Measurements from ENCODE around the gene TMEM135. TPM values are rescaled to one million over a fixed set of nuclear protein-coding genes. Genes with fewer than 3 reads are reported as not detected.
A peak's percentile ranks its signal among the peaks of the same experiment; 100 is the strongest.

The TMEM135 gene
- total RNA-seq, 1 experiment from 2014 or later: 12.6 TPM

DNA sequence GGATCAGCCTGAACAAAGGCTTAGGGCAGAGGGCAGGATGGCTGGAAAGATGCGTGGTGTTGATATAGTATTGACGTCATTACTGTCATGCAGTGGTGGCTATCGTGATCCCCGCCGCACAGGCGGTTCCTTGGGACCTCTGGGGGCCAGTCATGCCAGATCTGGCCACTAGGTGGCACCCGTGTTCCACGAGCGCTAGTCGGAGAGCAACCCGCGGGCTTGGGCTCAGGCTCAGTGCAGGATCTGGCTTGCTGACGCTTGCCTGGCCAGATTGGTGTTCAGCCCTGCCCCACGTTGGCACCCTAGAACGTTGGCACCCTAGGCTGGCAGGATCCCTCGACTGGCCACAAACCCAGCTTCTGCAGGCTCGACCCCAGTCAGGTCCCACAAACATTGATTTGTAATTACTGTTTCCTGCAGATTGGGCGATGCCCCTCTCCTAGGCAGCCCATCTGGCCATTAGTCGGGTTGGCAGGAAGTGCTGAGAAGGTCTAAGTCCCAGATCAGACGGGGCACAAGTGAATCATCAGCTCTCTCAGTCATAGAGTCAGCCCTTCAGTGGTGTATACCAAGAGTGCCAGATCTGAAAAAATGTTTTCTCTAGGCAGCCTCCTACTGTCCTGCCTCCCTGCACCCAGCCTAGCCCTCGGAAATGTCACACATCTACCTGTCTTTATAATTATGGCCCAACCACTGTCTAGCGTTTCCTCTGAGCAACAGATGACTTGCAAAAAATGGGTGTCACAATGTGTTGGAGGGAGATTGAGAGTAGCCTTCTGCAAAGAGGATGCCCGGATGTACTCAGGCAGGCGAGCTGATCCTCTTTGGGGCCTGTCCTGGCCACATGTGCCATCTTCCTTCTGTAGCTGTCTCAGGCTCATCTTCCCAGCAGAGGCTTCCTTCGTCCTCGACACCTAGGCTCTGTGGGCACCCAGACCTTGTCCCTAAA, 315.3 kb downstream of the TMEM135 start:
- TF ChIP-seq, protein P1, sequence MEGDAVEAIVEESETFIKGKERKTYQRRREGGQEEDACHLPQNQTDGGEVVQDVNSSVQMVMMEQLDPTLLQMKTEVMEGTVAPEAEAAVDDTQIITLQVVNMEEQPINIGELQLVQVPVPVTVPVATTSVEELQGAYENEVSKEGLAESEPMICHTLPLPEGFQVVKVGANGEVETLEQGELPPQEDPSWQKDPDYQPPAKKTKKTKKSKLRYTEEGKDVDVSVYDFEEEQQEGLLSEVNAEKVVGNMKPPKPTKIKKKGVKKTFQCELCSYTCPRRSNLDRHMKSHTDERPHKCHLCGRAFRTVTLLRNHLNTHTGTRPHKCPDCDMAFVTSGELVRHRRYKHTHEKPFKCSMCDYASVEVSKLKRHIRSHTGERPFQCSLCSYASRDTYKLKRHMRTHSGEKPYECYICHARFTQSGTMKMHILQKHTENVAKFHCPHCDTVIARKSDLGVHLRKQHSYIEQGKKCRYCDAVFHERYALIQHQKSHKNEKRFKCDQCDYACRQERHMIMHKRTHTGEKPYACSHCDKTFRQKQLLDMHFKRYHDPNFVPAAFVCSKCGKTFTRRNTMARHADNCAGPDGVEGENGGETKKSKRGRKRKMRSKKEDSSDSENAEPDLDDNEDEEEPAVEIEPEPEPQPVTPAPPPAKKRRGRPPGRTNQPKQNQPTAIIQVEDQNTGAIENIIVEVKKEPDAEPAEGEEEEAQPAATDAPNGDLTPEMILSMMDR (IDR thresholded peaks at IDR 0.05; ENCODE audit: unreplicated experiment): peak; percentile 95
- DNase-seq: peak; percentile 85
- Mint-ChIP-seq H3K4me1 (ENCODE audit: low read depth, unreplicated experiment) (no peaks in the 10 kb centered on the region), H3K27me3 (ENCODE audit: unreplicated experiment) (no peaks in the 10 kb centered on the region), H3K9me3 (ENCODE audit: low read depth, unreplicated experiment) (no peaks in the 10 kb centered on the region), H3K27ac (ENCODE audit: unreplicated experiment) (no peak overlapping the region), H3K4me3 (ENCODE audit: low read depth, unreplicated experiment) (no peak overlapping the region), H3K36me3 (ENCODE audit: insufficient read depth, unreplicated experiment) (no peaks in the 10 kb centered on the region)
- CTCF ChIA-PET: interaction anchor here (0.5 kb wide), 1 partner anchor 111 kb away, joined by 3 read pairs; no protein-coding TSS in a partner anchor
- no TSS peak for BruUV-seq (replicated peaks)
- intact Hi-C loops (cut with micrococcal nuclease; ENCODE audit: unreplicated experiment): loop anchor here (1.0 to 10.0 kb wide), 2 partner anchors 68 to 1202 kb away; no protein-coding TSS in a partner anchor

DNA sequence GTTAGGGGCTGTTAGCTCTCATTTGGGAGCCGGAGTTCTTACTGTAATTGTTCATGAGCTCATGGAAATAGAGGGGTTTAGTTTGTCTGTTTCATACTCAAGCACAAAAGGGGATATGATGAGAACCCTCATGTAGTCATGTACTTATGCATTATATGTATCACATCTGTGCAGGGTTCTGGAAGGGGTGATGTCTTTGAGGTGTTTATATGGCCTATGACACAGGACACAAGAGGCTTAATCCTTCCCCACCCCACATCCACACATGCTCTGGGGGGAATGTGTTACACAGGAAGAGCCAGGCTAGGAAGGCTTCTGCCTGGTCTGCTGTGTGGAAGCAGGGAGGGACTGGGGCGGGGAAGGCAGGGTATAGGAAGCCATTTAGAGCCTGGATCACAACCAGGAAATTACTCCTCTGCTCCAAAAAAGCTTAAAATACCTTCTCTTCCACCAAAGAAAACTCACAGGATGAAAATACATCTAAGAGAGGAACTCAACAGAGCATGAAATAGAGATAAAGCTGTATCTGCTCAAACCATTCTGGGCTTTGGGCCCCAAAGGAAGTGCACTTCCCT, 316.1 kb downstream of the TMEM135 start:
- Mint-ChIP-seq H3K27me3 (ENCODE audit: unreplicated experiment) (no peaks in the 10 kb centered on the region), H3K4me3 (ENCODE audit: low read depth, unreplicated experiment) (no peak overlapping the region), H3K27ac (ENCODE audit: unreplicated experiment) (no peak overlapping the region), H3K4me1 (ENCODE audit: low read depth, unreplicated experiment) (no peaks in the 10 kb centered on the region), H3K9me3 (ENCODE audit: low read depth, unreplicated experiment) (no peaks in the 10 kb centered on the region), H3K36me3 (ENCODE audit: insufficient read depth, unreplicated experiment) (no peaks in the 10 kb centered on the region)
- TF ChIP-seq, protein P1 (IDR thresholded peaks at IDR 0.05; ENCODE audit: unreplicated experiment): no peak
- intact Hi-C loops (cut with micrococcal nuclease; ENCODE audit: unreplicated experiment): loop anchor here (1.0 to 10.0 kb wide), 2 partner anchors 67 to 1201 kb away; no protein-coding TSS in a partner anchor
- no TSS peak for BruUV-seq (replicated peaks)
- CTCF ChIA-PET: interaction anchor here (0.5 kb wide), 1 partner anchor 110 kb away, joined by 3 read pairs; no protein-coding TSS in a partner anchor
- DNase-seq: no peak

DNA sequence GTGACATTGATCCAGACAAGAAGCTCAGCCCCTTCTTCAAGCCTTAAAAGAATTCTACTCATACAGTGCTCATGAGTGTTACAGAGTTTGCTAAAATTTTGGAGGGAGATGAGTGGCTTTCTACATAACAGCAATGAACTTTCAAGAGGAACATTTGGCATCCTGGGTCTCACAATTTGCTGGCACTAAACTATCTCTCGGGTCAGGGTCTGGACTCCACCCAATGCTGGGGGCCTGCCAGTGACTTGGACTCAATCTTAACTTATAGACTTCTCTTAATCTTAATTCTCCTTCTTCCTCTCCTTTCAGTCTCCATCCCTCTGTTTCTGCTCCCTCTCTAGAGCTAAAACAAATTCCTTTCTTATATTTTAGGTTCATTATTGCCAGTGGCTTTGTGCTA, 317.9 kb downstream of the TMEM135 start:
- no peak overlapping the region for H3K4me3 Mint-ChIP-seq (ENCODE audit: low read depth, unreplicated experiment)
- H3K27me3 Mint-ChIP-seq (ENCODE audit: unreplicated experiment): no peaks in the 10 kb centered on the region
- intact Hi-C loops (cut with micrococcal nuclease; ENCODE audit: unreplicated experiment): loop anchor here (10.0 kb wide), 1 partner anchor 1199 kb away; no protein-coding TSS in a partner anchor

DNA sequence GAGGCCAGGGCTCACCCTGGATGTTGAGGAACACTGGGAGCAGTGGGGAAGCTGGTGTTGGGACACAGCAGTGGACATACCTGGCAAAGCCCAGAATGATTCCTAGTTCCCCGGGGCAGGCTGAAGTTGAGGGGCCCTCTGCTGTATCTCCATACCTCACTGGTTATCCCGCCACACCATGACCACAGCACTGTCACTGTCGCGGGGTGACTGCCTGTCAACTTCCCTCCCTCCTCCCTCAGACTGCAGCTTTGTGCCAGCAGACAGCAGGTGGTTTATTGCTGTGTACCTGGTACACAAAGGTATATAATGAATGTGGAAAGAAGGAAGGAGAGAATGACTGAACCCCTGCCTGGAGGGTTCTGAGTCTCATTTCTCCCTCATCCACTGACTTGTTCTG, 318.7 kb downstream of the TMEM135 start:
- CTCF ChIA-PET: interaction anchor here (0.8 kb wide), 1 partner anchor 20 kb away, joined by 3 read pairs; no protein-coding TSS in a partner anchor
- BruUV-seq (replicated peaks): no TSS peak
- Mint-ChIP-seq H3K27ac (ENCODE audit: unreplicated experiment) (no peak overlapping the region), H3K4me1 (ENCODE audit: low read depth, unreplicated experiment) (no peaks in the 10 kb centered on the region), H3K36me3 (ENCODE audit: insufficient read depth, unreplicated experiment) (no peaks in the 10 kb centered on the region), H3K27me3 (ENCODE audit: unreplicated experiment) (no peaks in the 10 kb centered on the region), H3K4me3 (ENCODE audit: low read depth, unreplicated experiment) (no peak overlapping the region), H3K9me3 (ENCODE audit: low read depth, unreplicated experiment) (no peaks in the 10 kb centered on the region)
- DNase-seq: no peak
- TF ChIP-seq, protein P1 (IDR thresholded peaks at IDR 0.05; ENCODE audit: unreplicated experiment): no peak
- intact Hi-C loops (cut with micrococcal nuclease; ENCODE audit: unreplicated experiment): loop anchor here (10.0 kb wide), 1 partner anchor 1198 kb away; no protein-coding TSS in a partner anchor

More for the DNA sequence above, 317.9 kb downstream of the TMEM135 start:
- no peak for DNase-seq
- H3K27ac Mint-ChIP-seq (ENCODE audit: unreplicated experiment): no peak overlapping the region
- TF ChIP-seq, protein P1 (IDR thresholded peaks at IDR 0.05; ENCODE audit: unreplicated experiment): no peak
- no TSS peak for BruUV-seq (replicated peaks)
- H3K9me3 Mint-ChIP-seq (ENCODE audit: low read depth, unreplicated experiment): no peaks in the 10 kb centered on the region
- H3K36me3 Mint-ChIP-seq (ENCODE audit: insufficient read depth, unreplicated experiment): no peaks in the 10 kb centered on the region
- CTCF ChIA-PET: interaction anchor here (0.8 kb wide), 1 partner anchor 21 kb away, joined by 3 read pairs; no protein-coding TSS in a partner anchor
- H3K4me1 Mint-ChIP-seq (ENCODE audit: low read depth, unreplicated experiment): no peaks in the 10 kb centered on the region
